OCI-LY3 (cell line): Measurements from ENCODE around the gene FIBCD1.

Source experiments
- CTCF ChIP-seq: fragments of 200-600, 300-600 bp; sonication (generic); IDR thresholded peaks from 2 replicates; pipeline ENCODE4 v1.5.1; 2014; ENCODE audit warnings: antibody characterized with exemption, low read length, low read depth
- EZH2phosphoT487 ChIP-seq: fragments of 200-600 bp; shearing (Covaris generic); IDR thresholded peaks from 2 replicates; pipeline ENCODE4 v1.6.1; 2018; ENCODE audit warnings: antibody characterized with exemption, mixed run types, low read depth

GRCh38 chr9:130908146-130908877, 30.7 kb downstream of the FIBCD1 start:
- no peak for TF ChIP-seq CTCF
- TF ChIP-seq EZH2phosphoT487, result no peak
